Neural progenitor cell (in vitro differentiated cells): ENCODE results near the gene SARM1.

Source experiments
- EZH2 ChIP-seq: fragments of 200-600 bp; sonication (generic); IDR thresholded peaks from 2 replicates; pipeline ENCODE4 v1.6.1; 2017; ENCODE audit warnings: antibody characterized with exemption, mild to moderate bottlenecking, moderate library complexity
- TF ChIP-seq, protein P1 (sequence below): fragments of 200-600 bp; sonication (generic); IDR thresholded peaks from 2 replicates; pipeline ENCODE4 v1.5.1; 2017; ENCODE audit warnings: antibody characterized with exemption, mild to moderate bottlenecking

DNA sequence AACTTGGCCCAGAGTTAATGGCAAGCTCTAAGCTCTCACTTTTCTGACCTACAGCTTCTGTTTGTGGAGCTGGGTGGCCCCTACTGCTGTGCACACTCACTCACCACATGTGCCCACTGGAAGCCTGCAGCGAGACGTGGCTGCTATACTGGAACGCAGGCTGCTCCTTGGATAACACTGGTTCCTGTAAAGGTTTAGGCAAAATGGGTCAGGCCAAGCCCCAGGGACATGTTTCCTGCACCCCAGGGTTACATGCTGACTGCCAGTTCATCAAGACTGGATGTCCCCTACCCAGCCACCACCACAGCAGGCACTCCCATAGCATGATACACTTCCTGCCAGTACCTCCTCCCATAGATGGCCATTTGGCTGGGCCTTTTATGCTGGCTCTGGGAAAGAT, 22.5 kb upstream of the SARM1 start:
- no peak for TF ChIP-seq EZH2
- TF ChIP-seq, protein P1, sequence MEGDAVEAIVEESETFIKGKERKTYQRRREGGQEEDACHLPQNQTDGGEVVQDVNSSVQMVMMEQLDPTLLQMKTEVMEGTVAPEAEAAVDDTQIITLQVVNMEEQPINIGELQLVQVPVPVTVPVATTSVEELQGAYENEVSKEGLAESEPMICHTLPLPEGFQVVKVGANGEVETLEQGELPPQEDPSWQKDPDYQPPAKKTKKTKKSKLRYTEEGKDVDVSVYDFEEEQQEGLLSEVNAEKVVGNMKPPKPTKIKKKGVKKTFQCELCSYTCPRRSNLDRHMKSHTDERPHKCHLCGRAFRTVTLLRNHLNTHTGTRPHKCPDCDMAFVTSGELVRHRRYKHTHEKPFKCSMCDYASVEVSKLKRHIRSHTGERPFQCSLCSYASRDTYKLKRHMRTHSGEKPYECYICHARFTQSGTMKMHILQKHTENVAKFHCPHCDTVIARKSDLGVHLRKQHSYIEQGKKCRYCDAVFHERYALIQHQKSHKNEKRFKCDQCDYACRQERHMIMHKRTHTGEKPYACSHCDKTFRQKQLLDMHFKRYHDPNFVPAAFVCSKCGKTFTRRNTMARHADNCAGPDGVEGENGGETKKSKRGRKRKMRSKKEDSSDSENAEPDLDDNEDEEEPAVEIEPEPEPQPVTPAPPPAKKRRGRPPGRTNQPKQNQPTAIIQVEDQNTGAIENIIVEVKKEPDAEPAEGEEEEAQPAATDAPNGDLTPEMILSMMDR = no peak
